Measurements from ENCODE around the gene ZXDA.

The ZXDA gene

DNA sequence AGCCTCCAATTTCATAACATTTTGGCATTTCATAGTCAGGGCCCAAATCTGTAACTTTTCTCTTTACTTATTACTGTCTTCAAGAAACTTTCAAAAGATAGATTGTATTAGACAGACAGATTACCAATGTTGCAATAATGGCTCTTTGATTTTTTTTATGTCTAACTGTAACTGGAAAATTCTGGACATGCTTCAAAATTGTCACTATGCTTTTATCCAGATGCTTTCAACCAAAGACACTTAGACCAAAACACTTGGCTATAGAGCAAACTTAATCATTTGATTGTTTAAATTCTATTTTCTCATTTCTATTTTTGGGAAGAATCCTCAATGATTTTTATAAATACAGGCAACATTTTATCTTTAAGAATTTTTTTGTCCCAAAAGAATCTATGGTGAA, 10.4 kb downstream of the ZXDA start:
- Mint-ChIP-seq H3K4me3 (no peak overlapping the region), H3K27me3 (ENCODE audit: low read depth, poor library complexity) (no peaks in the 10 kb centered on the region), H3K4me1 (no peaks in the 10 kb centered on the region), H3K27ac (no peak overlapping the region), H3K36me3 (ENCODE audit: low read depth) (no peaks in the 10 kb centered on the region), H3K9me3 (peaks cover 71% of the 10 kb centered on the region)
- no peak for DNase-seq
- TF ChIP-seq, protein P1, sequence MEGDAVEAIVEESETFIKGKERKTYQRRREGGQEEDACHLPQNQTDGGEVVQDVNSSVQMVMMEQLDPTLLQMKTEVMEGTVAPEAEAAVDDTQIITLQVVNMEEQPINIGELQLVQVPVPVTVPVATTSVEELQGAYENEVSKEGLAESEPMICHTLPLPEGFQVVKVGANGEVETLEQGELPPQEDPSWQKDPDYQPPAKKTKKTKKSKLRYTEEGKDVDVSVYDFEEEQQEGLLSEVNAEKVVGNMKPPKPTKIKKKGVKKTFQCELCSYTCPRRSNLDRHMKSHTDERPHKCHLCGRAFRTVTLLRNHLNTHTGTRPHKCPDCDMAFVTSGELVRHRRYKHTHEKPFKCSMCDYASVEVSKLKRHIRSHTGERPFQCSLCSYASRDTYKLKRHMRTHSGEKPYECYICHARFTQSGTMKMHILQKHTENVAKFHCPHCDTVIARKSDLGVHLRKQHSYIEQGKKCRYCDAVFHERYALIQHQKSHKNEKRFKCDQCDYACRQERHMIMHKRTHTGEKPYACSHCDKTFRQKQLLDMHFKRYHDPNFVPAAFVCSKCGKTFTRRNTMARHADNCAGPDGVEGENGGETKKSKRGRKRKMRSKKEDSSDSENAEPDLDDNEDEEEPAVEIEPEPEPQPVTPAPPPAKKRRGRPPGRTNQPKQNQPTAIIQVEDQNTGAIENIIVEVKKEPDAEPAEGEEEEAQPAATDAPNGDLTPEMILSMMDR (IDR thresholded peaks at IDR 0.05) = no peak

DNA sequence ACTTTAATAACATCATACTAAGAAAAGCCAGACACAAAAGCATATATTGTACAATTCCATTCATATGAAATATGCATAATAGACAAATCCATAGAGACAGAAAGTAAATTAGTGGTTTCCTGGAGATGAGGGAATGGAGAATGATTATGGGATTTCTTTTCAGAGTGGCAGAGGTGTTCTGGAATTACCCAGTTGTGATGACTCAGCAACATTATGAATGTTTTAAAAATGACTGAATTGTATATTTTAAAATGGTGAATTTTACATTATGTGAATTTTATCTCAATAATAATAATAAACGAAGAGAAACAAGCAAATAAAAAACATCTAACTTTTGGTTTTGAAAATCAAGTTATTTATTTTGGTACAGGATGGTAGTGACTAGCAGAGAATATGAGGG, 11.2 kb downstream of the ZXDA start:
- TF ChIP-seq, protein P1 (IDR thresholded peaks at IDR 0.05) = no peak
- no peaks in the 10 kb centered on the region for H3K36me3 Mint-ChIP-seq (ENCODE audit: low read depth)
- no peak overlapping the region for H3K27ac Mint-ChIP-seq
- H3K27me3 Mint-ChIP-seq (ENCODE audit: low read depth, poor library complexity) = no peaks in the 10 kb centered on the region
- H3K9me3 Mint-ChIP-seq = peaks cover 75% of the 10 kb centered on the region
- no peak for DNase-seq
- no peak overlapping the region for H3K4me3 Mint-ChIP-seq
- H3K4me1 Mint-ChIP-seq = no peaks in the 10 kb centered on the region

DNA sequence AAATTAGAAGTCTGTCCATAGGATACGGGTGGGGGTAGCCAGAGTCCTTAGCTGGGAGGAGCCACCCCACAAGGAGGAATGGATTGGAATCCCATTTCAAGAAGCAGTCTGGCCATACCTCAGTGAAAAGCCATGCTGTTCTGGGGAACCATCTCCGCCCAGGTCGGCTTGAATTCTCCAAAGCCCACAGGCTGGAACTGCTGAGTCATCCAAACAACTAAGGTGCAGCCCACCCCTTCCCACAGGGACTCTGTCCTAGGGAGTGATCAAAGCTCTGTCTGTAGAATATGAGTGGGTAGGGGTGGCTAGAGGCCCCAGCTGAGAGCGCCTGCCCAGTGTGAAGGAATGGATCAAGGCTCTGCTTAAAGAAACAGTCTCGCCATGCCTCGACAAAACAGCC, 38.8 kb downstream of the ZXDA start:
- TF ChIP-seq, protein P1 (IDR thresholded peaks at IDR 0.05) = no peak
- peaks cover 84% of the 10 kb centered on the region for H3K9me3 Mint-ChIP-seq
- no peaks in the 10 kb centered on the region for H3K36me3 Mint-ChIP-seq (ENCODE audit: low read depth)
- H3K27ac Mint-ChIP-seq = no peak overlapping the region
- H3K4me3 Mint-ChIP-seq = no peak overlapping the region
- H3K4me1 Mint-ChIP-seq = no peaks in the 10 kb centered on the region
- no peak for DNase-seq
- no peaks in the 10 kb centered on the region for H3K27me3 Mint-ChIP-seq (ENCODE audit: low read depth, poor library complexity)

Measured in nephron progenitor cell (in vitro differentiated cells).